HCT116 (cell line): ENCODE data around the gene PWWP2B. TPM values are rescaled to one million over a fixed set of nuclear protein-coding genes. Genes with fewer than 3 reads are reported as not detected.

Experiments
- ATAC-seq: fragments of 200-7000 bp; cut with Tn5 transposase; 2 replicates; pipeline ENCODE4 v1.9.1; 2020; ENCODE audit warnings: mild to moderate bottlenecking, moderate library complexity
- BruUV-seq: library from RNA; stranded (reverse); fragments of 400-500 nt; replicated peaks from 2 replicates; lab custom pipeline; 2021; lab: Mats Ljungman, UMichigan
- CTCF ChIA-PET: fragments of 300-600 bp; sonication (Branson Sonifier 250); formaldehyde crosslinking; loops from one replicate; lab custom pipeline; 2021; ENCODE audit warnings: antibody characterized with exemption; lab: Charles Lee
- POLR2A ChIA-PET: fragments of 300-600, 350-600 bp; sonication (Branson Sonifier 250); formaldehyde crosslinking; loops from one replicate; lab custom pipeline; 2021; ENCODE audit warnings: antibody characterized with exemption; lab: Charles Lee
- RAD21 ChIA-PET, 2 experiments: fragments of 300-600 bp; sonication (Branson Sonifier 250); formaldehyde crosslinking; loops; one replicate each; lab custom pipeline; 2023; ENCODE audit warnings: low total read pairs in 2 of 2; ENCODE audit not compliant: uncharacterized antibody in 2 of 2, unreplicated experiment in 2 of 2, low non-redundant PET in 1 of 2; lab: Charles Lee
- DNase-seq: peaks from one replicate; pipeline ENCODE4 v3.0.0-alpha.2; 2010; ENCODE audit warnings: low read depth, low spot score
- H2AFZ ChIP-seq: fragments of 200-600 bp; shearing (Covaris generic), sonication (generic); 2 replicates; pipeline ENCODE4 v1.6.1; 2017; ENCODE audit warnings: low read depth, mixed run types, mixed read lengths, antibody characterized with exemption, low read length; ENCODE audit not compliant: poor library complexity, severe bottlenecking
- H3K27ac ChIP-seq: 2 replicates; pipeline ENCODE4 v1.5.1; 2012; ENCODE audit warnings: low read depth, low read length
- H3K27me3 ChIP-seq: fragments of 200-600 bp; sonication (generic); 2 replicates; pipeline ENCODE4 v1.6.1; 2016; ENCODE audit warnings: mixed run types, low read length, mixed read lengths; ENCODE audit not compliant: insufficient read depth
- H3K36me3 ChIP-seq, 2 experiments: fragments of 200-500 bp in 1 of 2; fragments of 200-600 bp in 1 of 2; sonication (Bioruptor generic) in 1 of 2; sonication (generic) in 1 of 2; 2 replicates each; pipeline versions ENCODE4 v1.5.1 to v1.6.1; 2014 to 2016; ENCODE audit warnings: low read length in 2 of 2, inconsistent platforms in 1 of 2, mixed read lengths in 1 of 2, mixed run types in 1 of 2; ENCODE audit not compliant: insufficient read depth in 2 of 2, control insufficient read depth in 1 of 2
- H3K4me1 ChIP-seq, 2 experiments: fragments of 200-600 bp in 1 of 2; sonication (generic) in 1 of 2; 2 replicates each; pipeline versions ENCODE4 v1.5.1 to v1.6.1; 2012 to 2017; ENCODE audit warnings: low read length in 2 of 2, inconsistent platforms in 1 of 2, mild to moderate bottlenecking in 1 of 2, mixed read lengths in 1 of 2, mixed run types in 1 of 2, moderate library complexity in 1 of 2; ENCODE audit not compliant: insufficient read depth in 2 of 2, control insufficient read depth in 1 of 2
- H3K4me2 ChIP-seq: fragments of 200-600 bp; sonication (generic); 2 replicates; pipeline ENCODE4 v1.6.1; 2017; ENCODE audit warnings: mixed run types, low read length, mixed read lengths
- H3K4me3 ChIP-seq, 2 experiments: fragments of 200-600 bp in 1 of 2; sonication (generic) in 1 of 2; replicated peaks in 1 of 2; 2 replicates each; pipeline ENCODE4 v1.5.1; 2011 to 2016; ENCODE audit warnings: low read length in 2 of 2, control low read depth in 1 of 2, low read depth in 1 of 2, mild to moderate bottlenecking in 1 of 2, mixed read lengths in 1 of 2, mixed run types in 1 of 2
- H3K79me2 ChIP-seq: fragments of 200-600 bp; sonication (generic); 2 replicates; pipeline ENCODE4 v1.6.1; 2017; ENCODE audit warnings: mild to moderate bottlenecking, mixed run types, low read length, moderate library complexity, mixed read lengths; ENCODE audit not compliant: insufficient read depth
- H3K9ac ChIP-seq: fragments of 200-600 bp; sonication (generic); 2 replicates; pipeline ENCODE4 v1.6.1; 2016; ENCODE audit warnings: low read length, mixed read lengths
- H3K9me2 ChIP-seq: fragments of 200-600 bp; sonication (generic), shearing (Covaris generic); 2 replicates; pipeline ENCODE4 v1.6.1; 2017; ENCODE audit warnings: mixed run types, mild to moderate bottlenecking, moderate library complexity; ENCODE audit not compliant: insufficient read depth
- H3K9me3 ChIP-seq, 2 experiments: fragments of 200-500 bp in 1 of 2; fragments of 200-600 bp in 1 of 2; sonication (Bioruptor generic) in 1 of 2; sonication (generic) in 1 of 2; 2 replicates each; pipeline ENCODE4 v1.6.1; 2014 to 2017; ENCODE audit warnings: low read length in 2 of 2, mixed read lengths in 2 of 2, inconsistent platforms in 1 of 2, low read depth in 1 of 2, mild to moderate bottlenecking in 1 of 2, mixed run types in 1 of 2, moderate library complexity in 1 of 2; ENCODE audit not compliant: control insufficient read depth in 1 of 2, insufficient read depth in 1 of 2
- H4K20me1 ChIP-seq: fragments of 200-600 bp; sonication (generic), shearing (Covaris generic); 2 replicates; pipeline ENCODE4 v1.6.1; 2017; ENCODE audit warnings: mixed run types, mild to moderate bottlenecking, moderate library complexity; ENCODE audit not compliant: insufficient read depth
- CBX3 ChIP-seq: IDR thresholded peaks from 2 replicates; pipeline ENCODE4 v1.6.1; 2012; ENCODE audit warnings: low read depth
- CEBPB ChIP-seq: IDR thresholded peaks from 2 replicates; pipeline ENCODE4 v1.6.1; 2012; ENCODE audit warnings: low read depth
- CTCF ChIP-seq, 3 experiments: fragments of 200-600 bp in 1 of 3; sonication (generic) in 1 of 3; IDR thresholded peaks in 2 of 3; conservative IDR thresholded peaks in 1 of 3; 2 replicates each; pipeline ENCODE4 v1.5.1; 2012 to 2017; ENCODE audit warnings: low read depth in 2 of 3, low read length in 2 of 3, antibody characterized with exemption in 1 of 3, borderline replicate concordance in 1 of 3, control low read depth in 1 of 3, mild to moderate bottlenecking in 1 of 3, mixed read lengths in 1 of 3, mixed run types in 1 of 3, moderate library complexity in 1 of 3; ENCODE audit not compliant: insufficient read depth in 1 of 3
- EGR1 ChIP-seq: IDR thresholded peaks from 2 replicates; pipeline ENCODE4 v1.6.1; 2012; ENCODE audit warnings: low read depth
- ELF1 ChIP-seq: IDR thresholded peaks from 2 replicates; pipeline ENCODE4 v1.6.1; 2012; ENCODE audit warnings: low read depth, borderline replicate concordance
- EZH2phosphoT487 ChIP-seq: fragments of 200-600 bp; IDR thresholded peaks from 2 replicates; pipeline ENCODE4 v1.6.1; 2018; ENCODE audit warnings: antibody characterized with exemption, borderline replicate concordance
- FOSL1 ChIP-seq: IDR thresholded peaks from 2 replicates; pipeline ENCODE4 v1.6.1; 2012; ENCODE audit warnings: low read depth
- JUND ChIP-seq: IDR thresholded peaks from 2 replicates; pipeline ENCODE4 v1.6.1; 2012
- MAX ChIP-seq: IDR thresholded peaks from 2 replicates; pipeline ENCODE4 v1.6.1; 2012
- POLR2A ChIP-seq: IDR thresholded peaks from 2 replicates; pipeline ENCODE4 v1.7.0; 2011; ENCODE audit warnings: borderline replicate concordance; ENCODE audit not compliant: insufficient read depth, insufficient read length; ENCODE audit errors: extremely low read depth
- POLR2AphosphoS5 ChIP-seq: IDR thresholded peaks from 2 replicates; pipeline ENCODE4 v1.6.1; 2011; ENCODE audit warnings: mild to moderate bottlenecking, low read depth, low read length, moderate library complexity
- REST ChIP-seq: IDR thresholded peaks from 2 replicates; pipeline ENCODE4 v1.6.1; 2012; ENCODE audit warnings: low read depth
- SIN3A ChIP-seq: IDR thresholded peaks from 2 replicates; pipeline ENCODE4 v1.6.1; 2012; ENCODE audit warnings: low read depth
- SP1 ChIP-seq: IDR thresholded peaks from 2 replicates; pipeline ENCODE4 v1.6.1; 2012; ENCODE audit warnings: low read depth
- SRF ChIP-seq: IDR thresholded peaks from 2 replicates; pipeline ENCODE4 v1.6.1; 2012; ENCODE audit warnings: low read depth
- TCF7L2 ChIP-seq: IDR thresholded peaks from 2 replicates; pipeline ENCODE4 v1.7.0; 2011; ENCODE audit warnings: borderline replicate concordance, inconsistent platforms; ENCODE audit not compliant: insufficient read depth, insufficient read length; ENCODE audit errors: extremely low read depth
- YY1 ChIP-seq: IDR thresholded peaks from 2 replicates; pipeline ENCODE4 v1.6.1; 2011; ENCODE audit warnings: low read length, low read depth, moderate library complexity, mild to moderate bottlenecking; ENCODE audit not compliant: insufficient replicate concordance; ENCODE audit errors: extremely low read depth
- ZBTB33 ChIP-seq: IDR thresholded peaks from 2 replicates; pipeline ENCODE4 v1.6.1; 2011; ENCODE audit warnings: mild to moderate bottlenecking, low read length, moderate library complexity; ENCODE audit not compliant: insufficient replicate concordance; ENCODE audit errors: extremely low read depth
- ZFX ChIP-seq: fragments of 450-650 bp; IDR thresholded peaks from 2 replicates; pipeline ENCODE4 v1.6.1; 2017
- ZNF274 ChIP-seq: fragments of 200-500 bp; sonication (Bioruptor generic); IDR thresholded peaks from 2 replicates; pipeline ENCODE4 v1.6.1; 2014; ENCODE audit warnings: mild to moderate bottlenecking, low read depth, low read length, inconsistent platforms
- intact Hi-C: fragments of 100-400 bp; cut with micrococcal nuclease; formaldehyde crosslinking; loops from 2 replicates; pipeline ENCODE4 v1.10.0; 2022
- total RNA-seq: library from RNA; stranded (reverse); gene quantifications from one replicate; pipeline ENCODE4 v1.2.1, GENCODE V29; 2021; ENCODE audit not compliant: unreplicated experiment

The PWWP2B gene
- total RNA-seq, 1 experiment from 2014 or later: 13.9 TPM

- ATAC-seq (no peak), DNase-seq (no peak)
- Histone ChIP-seq H3K79me2 (no peaks in the 10 kb centered on the region), H3K4me1 (no peaks in the 10 kb centered on the region), H3K4me2 (no peak overlapping the region), H3K27ac (no peak overlapping the region), H3K9me2 (no peaks in the 10 kb centered on the region), H3K9ac (no peak overlapping the region), H4K20me1 (no peaks in the 10 kb centered on the region), H3K9me3 (no peaks in the 10 kb centered on the region), H2AFZ (no peak overlapping the region), H3K27me3 (no peaks in the 10 kb centered on the region), H3K36me3 (no peaks in the 10 kb centered on the region), H3K4me3 (no peak overlapping the region)
- ChIA-PET RAD21 (no interaction called here), CTCF (no interaction called here), POLR2A (no interaction called here)
- intact Hi-C loops: no loop called here
- TF ChIP-seq JUND (no peak), YY1 (no peak), EGR1 (no peak), ELF1 (no peak), CTCF (IDR thresholded peaks at IDR 0.05 in 2 of 3, conservative IDR thresholded peaks at IDR 0.05 in 1 of 3; ENCODE audit: borderline replicate concordance in 1 of 3, insufficient read depth in 1 of 3, low read depth in 2 of 3, low read length in 2 of 3) (no peak), CBX3 (no peak), POLR2A (no peak), ZNF274 (no peak), SIN3A (no peak), SP1 (no peak), REST (no peak), FOSL1 (no peak), MAX (no peak), ZBTB33 (no peak), POLR2AphosphoS5 (no peak), CEBPB (no peak), ZFX (no peak), SRF (no peak), EZH2phosphoT487 (no peak), TCF7L2 (no peak)
- no TSS peak for BruUV-seq
Measured at GRCh38 chr10:132350946-132351345, 46.1 kb upstream of the PWWP2B start.
